GM12878 (cell line): ENCODE measurements around the gene CORO7. TPM values are rescaled to one million over a fixed set of nuclear protein-coding genes. Genes with fewer than 3 reads are reported as not detected.

Experiments
- BRCA1 ChIP-seq: IDR thresholded peaks from 2 replicates; pipeline ENCODE4 v1.6.1; 2011; ENCODE audit warnings: low read depth, low read length, improper control_type of control experiment
- E4F1 ChIP-seq: fragments of 450-650 bp; IDR thresholded peaks from 2 replicates; pipeline ENCODE4 v1.6.1; 2018; ENCODE audit warnings: borderline replicate concordance, mild to moderate bottlenecking; ENCODE audit not compliant: partially characterized antibody
- GATAD2B ChIP-seq: fragments of 450-650 bp; conservative IDR thresholded peaks from 2 replicates; pipeline ENCODE4 v1.6.1; 2017; ENCODE audit warnings: low read depth, mild to moderate bottlenecking, moderate library complexity
- IRF5 ChIP-seq: fragments of 450-650 bp; IDR thresholded peaks from 2 replicates; pipeline ENCODE4 v1.6.1; 2017; ENCODE audit warnings: borderline replicate concordance
- PKNOX1 ChIP-seq: fragments of 450-650 bp; IDR thresholded peaks from 2 replicates; pipeline ENCODE4 v1.6.1; 2016; ENCODE audit warnings: mild to moderate bottlenecking
- POLR2AphosphoS2 ChIP-seq: IDR thresholded peaks from 2 replicates; pipeline ENCODE4 v1.6.1; 2011; ENCODE audit warnings: low read depth, mild to moderate bottlenecking, low read length, improper control_type of control experiment, moderate library complexity
- RBBP5 ChIP-seq: fragments of 200-600 bp; sonication (generic); conservative IDR thresholded peaks from 2 replicates; pipeline ENCODE4 v1.6.1; 2016
- REST ChIP-seq: IDR thresholded peaks from 2 replicates; pipeline ENCODE4 v1.6.1; 2012; ENCODE audit warnings: mild to moderate bottlenecking, low read depth, low read length
- RFX5 ChIP-seq: IDR thresholded peaks from 2 replicates; pipeline ENCODE4 v1.6.1; 2011; ENCODE audit warnings: low read depth, low read length, improper control_type of control experiment
- SP1 ChIP-seq: IDR thresholded peaks from one replicate; pipeline ENCODE4 v1.6.1; 2011; ENCODE audit warnings: low read depth, low read length
- YY1 ChIP-seq: IDR thresholded peaks from 2 replicates; pipeline ENCODE4 v1.6.1; 2011; ENCODE audit warnings: low read depth, mild to moderate bottlenecking, low read length
- polyA plus RNA-seq, 11 experiments: library from polyadenylated mRNA; depleted of rRNA in 4 of 11; unstranded in 6 of 11; stranded (reverse) in 5 of 11; fragments of >200 nt; fragmentation: Nextera tagmentation in 4 of 11; fragmentation: Illumina TruSeq in 1 of 11; extraction: Ambion mirVana in 4 of 11; extraction: Trizol in 1 of 11; gene quantifications; 1 replicate in 1 of 11; 2 replicates in 10 of 11; pipeline versions ENCODE4 v1.2.1 to v1.2.3, GENCODE V29; 2011 to 2016; ENCODE audit warnings: inconsistent platforms in 2 of 11, missing spikeins in 2 of 11, low read depth in 1 of 11
- total RNA-seq, 4 experiments: library from RNA; depleted of rRNA in 3 of 4; stranded (reverse); fragments of >200 nt in 3 of 4; fragmentation: Illumina TruSeq in 1 of 4; extraction: Trizol in 1 of 4; gene quantifications; 2 replicates each; pipeline versions ENCODE4 v1.2.1 to v1.2.3, GENCODE V29; 2013 to 2021
- TF ChIP-seq, protein P1 (sequence below): fragments of 450-650 bp; formaldehyde crosslinking; IDR thresholded peaks from 2 replicates; pipeline ENCODE4 v1.5.0; 2022; ENCODE audit warnings: mild to moderate bottlenecking, missing genetic modification characterization
- TF ChIP-seq, protein P2 (sequence below): IDR thresholded peaks from 2 replicates; pipeline ENCODE4 v1.6.1; 2011; ENCODE audit warnings: borderline replicate concordance, low read depth, mild to moderate bottlenecking, moderate library complexity, low read length; ENCODE audit not compliant: insufficient read depth, poor library complexity, severe bottlenecking
- TF ChIP-seq, protein P3 (sequence below): IDR thresholded peaks from 2 replicates; pipeline ENCODE4 v1.6.1; 2011; ENCODE audit warnings: low read depth, mild to moderate bottlenecking, low read length, moderate library complexity, borderline replicate concordance; ENCODE audit errors: extremely low read depth

Gene CORO7
- total and polyA plus RNA-seq, 10 of the 15 experiments (the other 5 are each of a cell fraction or from before 2014, with no cell fraction given) = 0.64 to 89.2 (median 43.7) TPM

DNA sequence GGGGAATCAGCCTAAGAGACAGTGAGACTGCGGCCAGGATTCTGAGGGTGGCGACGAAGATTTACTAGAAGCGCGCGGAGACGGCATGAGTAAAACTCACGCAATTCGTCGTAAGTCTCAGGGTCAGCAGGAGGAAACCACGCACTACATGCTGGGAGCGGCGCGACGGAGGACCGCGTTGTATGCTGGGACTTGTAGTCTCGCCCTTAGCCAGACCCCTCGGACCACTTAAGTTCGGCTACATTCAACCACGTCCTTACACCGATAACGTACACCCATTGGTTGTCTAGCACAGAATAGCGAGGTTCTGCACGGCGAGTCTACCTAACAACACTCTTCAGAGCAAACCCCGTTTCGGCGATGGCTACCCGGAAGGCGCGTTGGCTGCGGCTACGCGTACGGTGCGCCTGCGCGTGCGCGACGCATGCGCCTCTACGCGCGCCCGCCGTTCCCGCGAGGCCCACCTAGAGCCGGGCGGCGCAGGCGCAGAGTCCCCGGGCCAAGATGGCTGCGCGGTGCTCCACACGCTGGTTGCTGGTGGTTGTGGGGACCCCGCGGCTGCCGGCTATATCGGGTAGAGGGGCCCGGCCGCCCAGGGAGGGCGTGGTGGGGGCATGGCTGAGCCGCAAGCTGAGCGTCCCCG is 9.1 kb upstream of the CORO7 start, which contains the start of gene DNAJA3 (continued):
- TF ChIP-seq RFX5 = no peak
- TF ChIP-seq RBBP5 = no peak; the same call in 1 of the 2 replicates
- peak; percentile 99 for TF ChIP-seq YY1
- TF ChIP-seq, protein P1, sequence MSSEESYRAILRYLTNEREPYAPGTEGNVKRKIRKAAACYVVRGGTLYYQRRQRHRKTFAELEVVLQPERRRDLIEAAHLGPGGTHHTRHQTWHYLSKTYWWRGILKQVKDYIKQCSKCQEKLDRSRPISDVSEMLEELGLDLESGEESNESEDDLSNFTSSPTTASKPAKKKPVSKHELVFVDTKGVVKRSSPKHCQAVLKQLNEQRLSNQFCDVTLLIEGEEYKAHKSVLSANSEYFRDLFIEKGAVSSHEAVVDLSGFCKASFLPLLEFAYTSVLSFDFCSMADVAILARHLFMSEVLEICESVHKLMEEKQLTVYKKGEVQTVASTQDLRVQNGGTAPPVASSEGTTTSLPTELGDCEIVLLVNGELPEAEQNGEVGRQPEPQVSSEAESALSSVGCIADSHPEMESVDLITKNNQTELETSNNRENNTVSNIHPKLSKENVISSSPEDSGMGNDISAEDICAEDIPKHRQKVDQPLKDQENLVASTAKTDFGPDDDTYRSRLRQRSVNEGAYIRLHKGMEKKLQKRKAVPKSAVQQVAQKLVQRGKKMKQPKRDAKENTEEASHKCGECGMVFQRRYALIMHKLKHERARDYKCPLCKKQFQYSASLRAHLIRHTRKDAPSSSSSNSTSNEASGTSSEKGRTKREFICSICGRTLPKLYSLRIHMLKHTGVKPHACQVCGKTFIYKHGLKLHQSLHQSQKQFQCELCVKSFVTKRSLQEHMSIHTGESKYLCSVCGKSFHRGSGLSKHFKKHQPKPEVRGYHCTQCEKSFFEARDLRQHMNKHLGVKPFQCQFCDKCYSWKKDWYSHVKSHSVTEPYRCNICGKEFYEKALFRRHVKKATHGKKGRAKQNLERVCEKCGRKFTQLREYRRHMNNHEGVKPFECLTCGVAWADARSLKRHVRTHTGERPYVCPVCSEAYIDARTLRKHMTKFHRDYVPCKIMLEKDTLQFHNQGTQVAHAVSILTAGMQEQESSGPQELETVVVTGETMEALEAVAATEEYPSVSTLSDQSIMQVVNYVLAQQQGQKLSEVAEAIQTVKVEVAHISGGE (CRISPR knock-in tag) = no peak
- peak; percentile 58 for TF ChIP-seq GATAD2B
- peak; percentile 17 for TF ChIP-seq SP1
- TF ChIP-seq REST = 0 out of 2 replicates have a peak, but pooled peaks have one; percentile 23
- peak; percentile 73; the same call in 1 of the 2 replicates for TF ChIP-seq POLR2AphosphoS2
- TF ChIP-seq, protein P2, sequence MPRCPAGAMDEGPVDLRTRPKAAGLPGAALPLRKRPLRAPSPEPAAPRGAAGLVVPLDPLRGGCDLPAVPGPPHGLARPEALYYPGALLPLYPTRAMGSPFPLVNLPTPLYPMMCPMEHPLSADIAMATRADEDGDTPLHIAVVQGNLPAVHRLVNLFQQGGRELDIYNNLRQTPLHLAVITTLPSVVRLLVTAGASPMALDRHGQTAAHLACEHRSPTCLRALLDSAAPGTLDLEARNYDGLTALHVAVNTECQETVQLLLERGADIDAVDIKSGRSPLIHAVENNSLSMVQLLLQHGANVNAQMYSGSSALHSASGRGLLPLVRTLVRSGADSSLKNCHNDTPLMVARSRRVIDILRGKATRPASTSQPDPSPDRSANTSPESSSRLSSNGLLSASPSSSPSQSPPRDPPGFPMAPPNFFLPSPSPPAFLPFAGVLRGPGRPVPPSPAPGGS = no peak
- peak; percentile 86 for TF ChIP-seq BRCA1
- peak; percentile 95 for TF ChIP-seq E4F1
- TF ChIP-seq, protein P3, sequence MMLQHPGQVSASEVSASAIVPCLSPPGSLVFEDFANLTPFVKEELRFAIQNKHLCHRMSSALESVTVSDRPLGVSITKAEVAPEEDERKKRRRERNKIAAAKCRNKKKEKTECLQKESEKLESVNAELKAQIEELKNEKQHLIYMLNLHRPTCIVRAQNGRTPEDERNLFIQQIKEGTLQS = peak; percentile 45; the same call in 1 of the 2 replicates
- 0 out of 2 replicates have a peak, but pooled peaks have one; percentile 25 for TF ChIP-seq PKNOX1
- no peak for TF ChIP-seq IRF5
